Measurements from ENCODE around the gene C1orf74.

Gene C1orf74

DNA sequence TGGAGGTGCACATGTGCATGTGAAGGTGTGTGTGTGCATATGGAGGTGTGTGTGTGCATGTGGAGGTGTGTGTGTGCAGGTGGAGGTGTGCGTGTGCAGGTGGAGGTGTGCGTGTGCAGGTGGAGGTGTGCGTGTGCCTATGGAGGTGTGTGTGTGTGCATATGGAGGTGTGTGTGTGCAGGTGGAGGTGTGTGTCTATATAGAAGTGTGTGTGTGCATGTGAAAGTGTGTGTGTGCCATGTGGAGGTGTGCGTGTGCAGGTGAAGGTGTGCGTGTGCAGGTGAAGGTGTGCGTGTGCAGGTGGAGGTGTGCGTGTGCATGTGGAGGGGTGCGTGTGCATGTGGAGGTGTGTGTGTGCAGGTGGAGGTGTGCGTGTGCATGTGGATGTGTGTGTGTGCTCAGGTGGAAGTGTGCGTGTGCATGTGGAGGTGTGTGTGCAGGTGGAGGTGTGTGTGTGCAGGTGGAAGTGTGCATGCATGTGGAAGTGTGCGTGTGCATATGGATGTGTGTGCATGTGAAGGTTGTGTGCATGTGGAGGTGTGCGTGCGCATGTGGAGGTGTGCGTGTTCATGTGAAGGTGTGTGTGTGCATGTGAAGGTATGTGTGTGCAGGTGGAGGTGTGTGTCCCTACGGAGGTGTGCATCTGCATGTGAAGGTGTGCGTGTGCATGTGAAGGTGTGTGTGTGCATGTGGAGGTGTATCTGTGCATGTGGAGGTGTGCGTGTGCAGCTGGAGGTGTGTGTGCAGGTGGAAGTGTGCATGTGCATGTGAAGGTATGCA is 13.5 kb downstream of the C1orf74 start:
- no peak for DNase-seq (ENCODE audit: low read depth)

DNA sequence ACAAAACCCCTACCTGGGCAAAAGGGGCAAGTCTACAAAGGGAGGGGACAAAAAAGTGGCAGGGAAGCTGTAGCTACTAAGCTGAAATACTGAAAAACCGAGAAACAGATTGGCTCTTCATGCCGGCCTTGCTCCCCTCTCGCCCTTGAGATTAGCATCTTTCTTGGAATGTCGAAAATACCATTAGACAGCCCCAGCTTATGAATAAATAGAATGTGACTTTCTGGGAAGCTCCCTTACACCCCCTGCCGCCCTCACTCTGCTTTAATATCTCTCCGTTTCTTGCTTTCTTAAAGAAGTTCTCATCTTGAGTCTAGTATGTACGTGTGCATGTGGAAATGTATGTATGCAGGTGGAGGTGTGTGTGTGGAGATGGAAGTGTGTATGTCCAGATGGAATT is 14.4 kb downstream of the C1orf74 start:
- no peak for DNase-seq (ENCODE audit: low read depth)

DNA sequence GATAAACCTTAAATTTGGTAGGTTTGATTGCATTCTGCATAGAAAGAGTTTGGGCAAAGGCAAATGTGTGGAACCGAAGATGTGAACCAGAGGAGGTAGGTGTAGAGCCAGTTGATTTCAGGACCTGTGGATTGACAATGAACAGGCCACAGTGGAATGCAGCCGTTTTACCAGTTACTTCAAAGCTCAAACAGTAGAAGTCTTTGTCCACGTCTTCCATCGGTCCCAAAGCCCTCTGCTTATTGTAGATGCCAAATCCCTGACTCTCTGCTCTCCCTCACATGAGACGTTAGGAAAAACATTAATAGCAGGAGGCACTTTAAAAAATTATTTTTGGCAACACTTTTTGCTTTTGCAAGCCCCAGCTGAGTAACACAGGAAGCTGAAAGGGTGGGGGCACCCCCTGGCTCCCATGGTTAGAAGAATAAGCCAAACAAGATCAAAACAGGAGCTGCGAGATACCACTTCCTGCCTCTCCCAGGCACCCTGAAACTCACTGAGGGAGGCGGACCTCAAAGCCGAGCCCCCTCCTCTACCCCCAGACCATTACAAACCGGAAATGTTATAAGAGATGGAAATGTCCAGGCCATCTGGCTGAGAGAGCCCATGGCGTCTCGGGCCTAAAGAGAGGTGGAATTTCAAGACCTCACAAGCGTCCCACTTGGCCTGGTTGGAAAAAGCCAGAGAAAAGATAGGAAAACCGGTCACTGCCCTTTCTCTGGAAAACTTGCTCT is 15.0 kb downstream of the C1orf74 start:
- peak; percentile 55 for DNase-seq (ENCODE audit: low read depth)

DNA sequence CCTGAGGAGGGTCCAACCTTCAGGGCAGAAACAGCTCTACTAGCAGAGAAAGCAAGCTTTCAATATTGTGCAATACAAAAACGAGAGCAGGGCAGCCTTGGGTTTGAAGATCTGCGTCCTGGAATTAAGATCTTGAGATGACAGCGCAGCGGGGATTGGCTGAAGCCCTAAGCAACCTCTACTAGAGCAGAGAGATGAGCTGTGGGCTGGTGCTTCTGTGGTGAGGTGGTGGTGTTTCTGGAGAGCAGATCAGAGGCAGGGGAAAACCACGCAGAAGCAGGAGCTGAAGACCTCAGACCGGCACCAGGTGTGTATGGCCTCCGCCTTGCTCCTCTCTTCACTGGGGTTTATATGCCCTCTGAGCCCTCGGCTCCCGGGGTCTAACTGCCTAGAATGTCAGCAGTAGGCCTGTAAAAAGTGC is 16.0 kb downstream of the C1orf74 start:
- DNase-seq (ENCODE audit: low read depth): peak; percentile 58

DNA sequence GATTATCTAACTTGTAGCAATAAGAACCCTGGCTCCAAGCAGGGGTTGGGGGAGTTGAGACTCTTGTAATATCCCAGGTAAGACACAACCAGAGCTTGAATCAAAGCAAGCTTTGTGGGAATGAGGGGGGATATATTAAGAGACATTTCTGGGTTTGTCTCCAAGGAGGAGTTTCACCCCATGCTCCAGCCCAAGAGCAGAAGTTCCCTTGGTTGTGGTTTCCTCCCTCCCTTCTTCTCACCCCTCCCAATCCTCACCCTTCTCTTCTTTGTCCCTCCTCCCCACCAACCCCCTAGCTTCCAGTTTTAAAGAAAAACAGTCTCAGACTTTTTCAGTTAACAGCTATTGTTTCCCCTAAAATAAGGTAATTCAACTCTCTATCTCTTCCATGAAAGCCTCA is 16.7 kb downstream of the C1orf74 start:
- DNase-seq (ENCODE audit: low read depth): no peak

DNA sequence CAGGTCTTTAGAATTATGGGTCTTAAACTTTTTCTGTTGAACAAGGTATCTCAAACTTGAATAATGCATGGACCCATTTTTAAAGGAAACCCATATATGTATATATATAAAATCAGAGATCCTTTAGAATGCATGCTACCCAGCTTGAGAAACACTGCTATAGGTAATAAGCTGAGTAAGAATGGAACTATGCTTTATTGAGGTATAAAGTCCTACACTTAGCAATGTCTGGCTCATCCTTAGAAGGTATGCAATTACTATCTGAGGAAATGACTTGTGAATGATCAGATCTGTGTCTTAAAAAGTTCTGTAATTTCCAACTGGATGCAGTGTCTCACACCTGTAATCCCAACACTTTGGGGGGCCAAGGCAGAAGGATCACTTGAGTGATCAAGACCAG is 17.3 kb downstream of the C1orf74 start:
- DNase-seq (ENCODE audit: low read depth): no peak

DNA sequence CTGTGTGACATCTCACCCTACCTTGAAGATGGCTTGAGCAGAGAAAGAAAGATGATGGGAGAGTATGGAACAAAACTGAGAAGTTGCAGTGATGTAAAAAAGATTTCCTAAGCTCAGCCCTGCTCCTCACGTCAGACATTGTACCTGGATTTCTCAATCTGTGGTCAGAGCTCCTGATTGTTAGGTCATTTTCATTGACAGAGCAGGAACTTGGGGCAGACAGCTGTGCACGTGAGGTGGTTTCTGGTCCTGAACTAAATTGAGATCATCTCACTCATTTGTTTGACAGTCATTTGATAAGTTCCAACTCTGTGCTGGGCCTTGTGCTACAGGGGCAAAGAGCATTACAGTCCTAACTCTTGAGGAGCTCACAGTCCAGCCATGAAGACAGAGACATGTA is 18.3 kb downstream of the C1orf74 start:
- DNase-seq (ENCODE audit: low read depth): no peak

DNA sequence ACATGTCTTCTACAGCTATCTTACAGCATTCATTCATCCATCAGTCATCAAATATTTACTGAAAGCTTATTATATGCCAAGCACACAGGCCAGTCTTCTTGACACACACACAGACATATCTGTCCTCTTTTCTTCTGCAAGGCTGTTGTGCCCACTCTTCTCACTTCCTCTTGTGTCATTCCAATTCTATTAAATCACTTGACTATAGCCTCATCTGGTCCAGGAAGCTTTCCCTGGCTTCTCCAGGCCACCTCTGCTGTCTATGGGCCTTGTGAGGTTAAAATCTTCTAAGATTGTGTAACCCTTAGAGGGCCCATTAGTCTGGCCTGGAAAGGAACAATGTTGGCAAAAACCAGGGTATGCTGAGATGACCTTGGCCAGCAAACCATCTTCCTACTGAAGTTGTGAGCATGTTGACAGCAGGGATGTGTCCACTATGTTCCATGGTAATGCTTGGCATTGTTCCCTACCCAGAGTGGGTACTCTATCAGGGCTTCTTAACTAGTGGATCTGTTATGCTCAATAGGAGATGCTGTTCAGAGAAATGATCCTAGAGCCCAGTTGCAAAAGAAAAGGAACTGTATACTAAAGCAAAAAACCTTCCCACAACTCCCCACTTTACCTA is 23.2 kb downstream of the C1orf74 start:
- no peak for DNase-seq (ENCODE audit: low read depth)

DNA sequence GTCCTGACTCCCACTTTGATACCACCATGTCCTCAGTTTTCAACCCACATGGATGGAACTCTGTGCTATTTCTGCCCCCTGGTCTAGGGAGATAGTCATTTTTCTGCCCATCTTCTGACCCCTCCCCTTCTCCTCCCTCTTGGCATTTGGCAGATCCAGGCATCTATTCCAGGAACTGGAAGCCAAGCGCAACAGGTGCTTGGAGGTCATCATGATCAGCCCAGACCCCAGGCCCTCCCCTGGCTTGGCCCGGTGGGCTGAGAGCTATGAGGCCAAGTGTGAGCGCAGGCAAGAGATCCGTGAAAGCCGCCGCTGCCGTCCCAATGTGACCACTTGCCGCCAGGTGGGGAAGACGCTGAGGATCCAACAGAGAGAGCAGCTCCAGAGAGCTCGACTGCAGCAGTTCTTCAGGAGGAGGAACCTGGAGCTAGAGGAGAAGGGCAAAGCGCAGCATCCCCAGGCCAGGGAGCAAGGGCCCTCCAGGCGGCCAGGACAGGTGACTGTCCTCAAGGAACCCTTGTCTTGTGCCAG is 24.5 kb downstream of the C1orf74 start:
- no peak for DNase-seq (ENCODE audit: low read depth)

DNA sequence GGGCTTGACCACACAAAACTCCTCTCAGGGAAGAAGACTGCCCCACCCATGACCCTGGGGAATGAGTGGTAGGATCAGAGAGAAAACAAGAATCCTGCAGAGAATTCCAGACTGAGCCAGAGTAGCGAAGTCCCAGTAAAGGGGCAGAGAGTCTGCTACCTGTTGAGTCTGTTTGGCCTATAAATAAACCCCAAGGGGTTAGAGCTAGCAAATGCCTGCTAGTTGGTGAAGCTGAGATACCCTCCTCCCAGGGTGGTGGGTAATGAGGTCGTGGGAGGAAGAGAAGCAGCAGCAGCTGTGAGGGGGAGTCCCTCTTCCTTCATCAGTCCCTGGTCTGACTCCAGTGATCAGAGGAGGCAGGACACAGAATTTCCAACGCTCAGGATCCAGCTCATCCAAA is 26.0 kb downstream of the C1orf74 start:
- no peak for DNase-seq (ENCODE audit: low read depth)

DNA sequence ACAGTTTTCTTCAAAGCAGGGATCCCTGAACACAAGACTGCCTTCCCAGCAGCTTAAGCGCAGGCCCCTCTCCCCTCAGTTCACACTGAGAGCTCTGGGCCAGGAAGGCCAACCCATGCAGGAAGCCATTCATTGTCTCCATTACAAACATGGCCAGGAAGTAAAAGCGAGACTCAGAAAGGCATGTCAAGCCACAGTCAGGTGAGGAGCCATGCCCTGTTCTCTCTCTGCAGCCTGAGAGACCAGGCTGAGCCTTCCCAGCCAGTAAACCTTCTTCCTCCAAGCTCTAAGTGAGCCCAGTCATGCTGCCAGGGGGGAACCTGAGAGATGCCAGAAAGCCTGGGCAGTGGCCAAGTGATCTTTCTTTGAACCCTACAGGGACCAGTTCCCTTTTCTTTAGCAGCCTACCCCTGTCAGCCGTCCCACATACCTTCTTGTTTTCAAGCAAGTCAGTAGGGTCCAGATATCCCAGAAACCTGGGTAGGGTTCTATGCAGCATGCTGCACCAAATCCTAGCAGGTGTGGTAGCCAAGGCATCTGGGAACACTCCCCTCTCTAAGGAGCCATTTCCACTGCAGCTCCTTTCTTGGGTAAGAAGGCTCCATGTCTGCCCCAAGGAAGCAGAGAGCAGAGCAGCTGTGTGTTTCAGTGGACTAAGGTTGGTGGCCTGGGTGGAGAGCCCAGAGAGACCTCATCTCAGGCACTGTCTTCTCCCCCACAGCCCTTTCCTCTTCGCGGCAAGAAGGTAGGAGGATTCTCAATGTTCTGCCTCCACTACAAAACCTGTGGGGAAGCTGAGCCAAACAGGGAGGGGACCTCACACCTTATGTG is 27.5 kb downstream of the C1orf74 start:
- no peak for DNase-seq (ENCODE audit: low read depth)

DNA sequence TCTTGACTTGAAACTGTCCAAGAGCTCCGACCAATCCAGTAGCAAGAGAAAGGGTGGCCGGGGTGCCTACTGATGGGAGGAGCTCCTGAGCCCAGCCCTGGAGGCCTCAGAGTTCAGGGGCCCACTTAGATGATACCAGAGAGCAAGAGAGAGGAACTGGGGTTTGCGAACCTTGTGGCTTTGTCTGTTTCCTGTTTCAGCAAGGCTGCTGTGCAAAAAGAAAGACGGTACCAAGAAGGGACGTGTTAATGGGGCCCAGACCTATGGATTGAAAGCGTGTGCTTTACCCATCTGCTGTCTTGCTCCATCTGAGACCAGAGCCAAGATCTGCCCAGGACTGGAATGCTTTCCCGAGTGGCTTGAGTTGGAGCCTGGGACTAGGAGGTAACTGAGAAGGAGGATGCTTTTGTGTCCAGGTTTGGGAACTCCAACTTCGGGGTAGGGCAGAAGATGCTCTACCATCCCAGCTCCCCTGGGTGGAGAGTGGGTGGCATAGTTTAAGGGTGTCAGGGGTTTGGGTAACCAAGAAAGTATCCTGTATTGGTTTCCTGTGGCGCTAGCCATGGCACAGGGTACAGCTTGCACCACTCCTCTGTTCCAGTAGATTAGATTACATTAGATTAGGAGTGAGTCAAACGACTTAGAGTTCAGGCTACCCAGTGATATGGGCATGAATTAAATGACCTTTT is 28.3 kb downstream of the C1orf74 start, which contains the start of gene TRAF3IP3:
TSS of gene TRAF3IP3 (plus strand) at position 128 of the 689 bp plus-strand sequence. CDS start 3,987 bp downstream, outside the sequence.
- peak; percentile 50 for DNase-seq (ENCODE audit: low read depth)

DNA sequence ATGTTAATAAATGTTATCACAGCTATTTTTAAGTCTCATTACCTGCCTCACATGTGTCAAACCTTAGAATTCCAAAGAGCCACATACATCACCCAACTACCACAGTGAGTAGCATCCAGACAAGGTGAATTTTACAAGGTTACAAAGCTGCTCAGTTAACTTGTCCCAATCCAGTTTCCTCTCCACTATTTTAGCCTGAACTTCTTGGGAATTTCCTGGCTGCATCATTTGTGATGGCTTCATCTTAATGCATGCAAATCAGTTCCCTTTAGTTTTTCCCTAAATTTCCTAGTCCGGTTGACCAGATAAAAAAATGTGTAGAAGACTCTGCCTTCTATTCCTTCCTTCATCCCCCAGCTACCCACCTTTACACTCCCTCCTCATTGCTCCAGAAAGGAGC is 29.1 kb downstream of the C1orf74 start:
- DNase-seq (ENCODE audit: low read depth): no peak

DNA sequence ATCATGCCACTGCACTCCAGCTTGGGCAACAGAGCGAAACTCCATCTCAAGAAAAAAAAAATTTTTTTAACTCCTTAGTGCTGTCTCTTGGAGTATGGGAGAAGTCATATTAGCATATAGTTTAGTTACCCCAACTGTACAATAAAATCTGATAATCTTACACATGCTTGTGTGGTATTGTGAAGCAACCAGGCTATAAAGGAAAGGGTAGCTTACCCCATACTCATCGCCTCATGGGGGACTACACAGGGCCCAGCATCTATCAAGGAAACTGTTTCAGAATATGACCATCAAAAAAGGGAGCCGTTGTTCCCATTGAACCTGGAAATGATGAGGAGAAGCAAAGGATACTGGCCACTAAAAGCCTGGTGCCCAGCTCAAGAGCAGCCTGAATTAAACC is 31.5 kb downstream of the C1orf74 start:
- no peak for DNase-seq (ENCODE audit: low read depth)

DNA sequence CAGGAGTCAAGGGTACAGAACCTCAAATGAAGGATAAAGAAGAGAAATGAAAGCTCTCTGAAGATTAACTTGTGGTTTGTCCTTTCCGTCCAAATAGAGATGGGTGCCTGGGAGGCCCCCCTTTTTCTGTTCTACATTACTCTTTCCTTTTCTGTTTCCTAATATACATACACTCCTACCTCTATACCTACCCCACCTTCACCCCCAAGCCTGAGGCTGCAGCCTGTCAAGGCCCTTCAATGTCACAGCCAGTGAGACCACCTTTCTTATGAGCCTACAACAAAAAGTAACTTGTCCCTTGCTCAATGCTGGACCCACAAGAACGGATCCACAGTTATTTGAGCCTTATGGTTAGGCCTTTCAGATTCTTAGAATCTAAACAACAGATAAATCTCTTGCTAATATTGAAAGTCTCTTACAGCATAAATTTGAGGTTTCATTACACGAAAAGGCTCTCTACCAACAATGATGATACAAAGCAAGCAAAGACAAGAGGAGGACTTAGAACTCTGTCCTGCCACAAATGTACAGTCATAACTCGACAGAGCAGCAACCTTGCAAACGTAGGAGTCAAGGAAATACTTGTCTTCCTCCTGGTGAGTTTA is 32.6 kb downstream of the C1orf74 start:
- no peak for DNase-seq (ENCODE audit: low read depth)

DNA sequence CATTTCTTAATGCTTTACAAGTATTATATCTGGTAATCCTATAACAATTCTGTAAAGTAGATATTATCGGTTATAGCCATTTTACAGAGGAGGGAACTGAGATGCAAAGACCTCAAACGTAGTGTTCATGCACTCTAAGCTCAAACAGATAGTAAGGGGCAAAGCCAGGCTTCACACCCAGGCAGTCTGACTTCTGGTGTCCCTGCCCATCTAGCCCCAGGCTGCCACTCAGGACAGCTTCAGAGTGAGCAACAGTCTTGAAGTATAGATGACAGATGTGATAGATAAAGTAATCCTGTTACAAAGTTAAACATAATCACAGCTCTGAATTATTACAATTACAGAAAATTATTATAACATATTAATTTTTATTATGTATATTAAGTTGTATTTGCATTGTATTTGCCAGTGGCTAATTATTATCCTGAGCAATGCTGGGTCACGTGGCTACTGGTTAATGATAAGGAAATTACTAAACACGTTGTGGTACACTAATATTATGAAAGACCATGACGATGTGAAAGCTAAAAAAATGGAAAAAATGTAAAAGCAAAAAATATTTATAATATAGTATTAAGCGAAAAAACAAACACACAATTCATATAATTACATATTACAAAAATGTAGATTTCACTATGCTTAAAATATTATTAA is 34.6 kb downstream of the C1orf74 start:
- DNase-seq (ENCODE audit: low read depth): no peak

DNA sequence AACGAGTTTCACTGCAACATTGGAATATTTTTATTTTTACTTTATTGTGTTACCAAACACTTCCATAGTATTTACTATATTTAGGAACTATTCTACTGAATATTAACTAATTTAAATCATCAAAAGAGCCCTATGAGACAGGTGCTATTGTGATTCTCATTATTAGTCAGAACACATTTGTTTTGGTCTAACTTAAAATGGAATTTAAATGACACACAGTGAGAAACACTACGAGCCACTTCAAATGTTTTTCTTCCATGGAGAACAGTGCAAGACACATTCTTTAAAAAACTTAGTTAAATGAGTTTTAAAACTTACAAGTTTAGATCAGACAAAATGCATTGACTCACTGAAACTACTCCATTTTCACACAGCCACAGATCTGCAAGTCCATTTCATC is 35.2 kb downstream of the C1orf74 start:
- DNase-seq (ENCODE audit: low read depth): no peak

DNA sequence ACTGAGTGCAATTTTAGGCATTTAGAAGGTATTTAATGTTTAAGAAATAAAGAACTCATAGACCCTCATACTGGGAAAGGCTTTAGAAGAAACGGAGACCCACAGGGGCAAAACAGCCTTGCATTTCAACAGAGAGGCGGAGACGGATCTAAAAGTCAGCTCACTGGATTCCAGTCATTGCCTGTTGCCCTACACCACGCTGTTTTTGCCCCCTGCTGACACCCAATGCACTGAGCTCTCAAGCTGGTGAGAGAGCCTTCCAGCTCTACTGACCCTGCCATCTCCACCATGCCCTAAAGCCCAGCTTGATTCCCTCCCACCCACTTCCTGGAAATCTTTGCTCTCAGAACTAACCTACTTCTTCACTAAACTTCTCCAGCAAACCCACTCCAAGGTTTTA is 35.7 kb downstream of the C1orf74 start:
- DNase-seq (ENCODE audit: low read depth): no peak

DNA sequence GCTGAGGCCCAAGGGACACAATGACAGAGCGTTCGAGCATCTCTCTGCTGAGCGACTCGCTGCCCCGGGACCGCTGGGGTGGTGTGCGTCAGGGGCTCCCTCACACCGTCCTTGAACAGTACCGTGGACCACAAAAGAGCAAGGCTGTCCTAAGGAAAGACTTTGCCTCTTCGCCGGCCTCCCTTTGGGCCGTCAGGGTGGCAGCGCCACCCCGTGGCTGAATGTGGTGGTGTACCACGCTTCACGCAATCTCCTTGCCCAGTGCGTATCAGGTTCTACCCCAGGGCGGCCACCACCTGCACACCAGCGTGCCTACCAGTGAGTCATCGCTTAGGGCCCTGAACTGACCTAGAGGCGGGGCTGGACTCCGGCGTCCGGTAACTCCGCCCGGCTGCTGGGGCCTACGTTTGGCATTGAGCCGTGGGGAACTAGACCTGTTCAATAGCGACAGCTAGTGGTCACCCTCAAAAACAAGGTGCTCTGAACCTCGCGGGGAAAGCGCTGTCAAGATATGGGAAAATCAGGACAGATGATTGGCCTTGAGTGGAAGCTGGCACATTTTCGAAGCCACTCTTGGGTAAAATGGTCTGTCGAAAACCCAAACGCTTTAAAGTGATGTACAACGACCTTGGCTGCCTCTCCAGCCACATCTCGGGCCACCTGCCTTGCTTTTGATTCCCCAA is 36.6 kb downstream of the C1orf74 start:
- DNase-seq (ENCODE audit: low read depth): peak; percentile 68

Measured in stimulated activated CD8-positive, alpha-beta memory T cell treated with anti-CD3 and anti-CD28 coated beads, Interleukin-15, amount 100 ng/mL, for 1 hour (primary cell).